HepG2 (cell line): ENCODE results near the gene DAB1. TPM values are rescaled to one million over a fixed set of nuclear protein-coding genes. Genes with fewer than 3 reads are reported as not detected.

Experiments used
- BHLHE40 ChIP-seq: IDR thresholded peaks from 2 replicates; pipeline ENCODE4 v1.6.1; 2011; ENCODE audit warnings: low read length, improper control_type of control experiment
- CC2D1A ChIP-seq: sonication (generic); formaldehyde crosslinking; IDR thresholded peaks from 2 replicates; pipeline ENCODE4 v1.8.1; 2023; ENCODE audit warnings: mild to moderate bottlenecking, missing genetic modification reagents
- HMG20A ChIP-seq: IDR thresholded peaks from 2 replicates; pipeline ENCODE4 v1.6.1; 2016; ENCODE audit warnings: borderline replicate concordance
- MATR3 ChIP-seq: sonication (generic); formaldehyde crosslinking; IDR thresholded peaks from 2 replicates; pipeline ENCODE4 v1.4.0; 2020; ENCODE audit warnings: missing genetic modification reagents
- MED13 ChIP-seq: sonication (generic); formaldehyde crosslinking; IDR thresholded peaks from 2 replicates; pipeline ENCODE4 v1.5.0; 2020; ENCODE audit warnings: missing genetic modification reagents
- RFX3 ChIP-seq: IDR thresholded peaks from 2 replicates; pipeline ENCODE4 v1.6.1; 2016; ENCODE audit warnings: missing biosample characterization, missing genetic modification reagents
- RXRA ChIP-seq: sonication (generic); formaldehyde crosslinking; IDR thresholded peaks from 2 replicates; pipeline ENCODE4 v1.5.1; 2020; ENCODE audit warnings: missing genetic modification reagents
- SIX1 ChIP-seq: sonication (generic); formaldehyde crosslinking; IDR thresholded peaks from 2 replicates; pipeline ENCODE4 v1.4.0; 2020; ENCODE audit warnings: missing genetic modification reagents, borderline replicate concordance
- SKI ChIP-seq: fragments of 450-650 bp; IDR thresholded peaks from one replicate; pipeline ENCODE4 v1.6.1; 2018; ENCODE audit warnings: mild to moderate bottlenecking; ENCODE audit not compliant: partially characterized antibody
- SOX5 ChIP-seq: IDR thresholded peaks from 2 replicates; pipeline ENCODE4 v1.6.1; 2016; ENCODE audit warnings: borderline replicate concordance
- ZBTB3 ChIP-seq: sonication (generic); formaldehyde crosslinking; IDR thresholded peaks from 2 replicates; pipeline ENCODE4 v1.4.0; 2020; ENCODE audit warnings: low read depth, mild to moderate bottlenecking, moderate library complexity, missing genetic modification reagents, borderline replicate concordance
- ZBTB34 ChIP-seq: sonication (generic); formaldehyde crosslinking; IDR thresholded peaks from 2 replicates; pipeline ENCODE4 v1.8.0; 2022; ENCODE audit warnings: mild to moderate bottlenecking, missing genetic modification reagents
- ZNF20 ChIP-seq: sonication (generic); formaldehyde crosslinking; IDR thresholded peaks from 2 replicates; pipeline ENCODE4 v1.4.0; 2020; ENCODE audit warnings: mild to moderate bottlenecking, moderate library complexity, missing genetic modification reagents
- ZNF264 ChIP-seq: sonication (generic); formaldehyde crosslinking; IDR thresholded peaks from 2 replicates; pipeline ENCODE4 v1.4.0; 2020; ENCODE audit warnings: missing genetic modification reagents
- ZNF274 ChIP-seq: sonication (generic); formaldehyde crosslinking; IDR thresholded peaks from 2 replicates; pipeline ENCODE4 v1.5.1; 2020; ENCODE audit warnings: mild to moderate bottlenecking, missing genetic modification reagents
- ZNF674 ChIP-seq: sonication (generic); formaldehyde crosslinking; IDR thresholded peaks from 2 replicates; pipeline ENCODE4 v1.5.0; 2020; ENCODE audit warnings: low read depth, mild to moderate bottlenecking, missing genetic modification reagents
- polyA plus RNA-seq, 8 experiments: library from polyadenylated mRNA; depleted of rRNA in 3 of 8; stranded (reverse) in 7 of 8; unstranded in 1 of 8; fragments of >200 nt; fragmentation: Illumina TruSeq in 4 of 8; extraction: Trizol in 4 of 8; gene quantifications; 2 replicates each; pipeline versions ENCODE4 v1.2.1 to v1.2.3, GENCODE V29; 2011 to 2016; ENCODE audit warnings: low read depth in 4 of 8, missing spikeins in 1 of 8, mixed read lengths in 1 of 8; ENCODE audit not compliant: insufficient read depth in 1 of 8
- total RNA-seq, 5 experiments: library from RNA; depleted of rRNA; stranded (reverse); fragments of >200 nt; fragmentation: Illumina TruSeq; extraction: Trizol; gene quantifications; 2 replicates each; pipeline ENCODE4 v1.2.3, GENCODE V29; 2016; ENCODE audit warnings: low read depth in 1 of 5
- TF ChIP-seq, protein P1 (sequence below): sonication (generic); formaldehyde crosslinking; IDR thresholded peaks from 2 replicates; pipeline ENCODE4 v1.4.0; 2020; ENCODE audit warnings: missing genetic modification reagents
- TF ChIP-seq, protein P2 (sequence below): sonication (generic); formaldehyde crosslinking; IDR thresholded peaks from 2 replicates; pipeline ENCODE4 v1.4.0; 2020; ENCODE audit warnings: mild to moderate bottlenecking, missing genetic modification reagents
- TF ChIP-seq, protein P3 (sequence below): sonication (generic); formaldehyde crosslinking; IDR thresholded peaks from 2 replicates; pipeline ENCODE4 v1.4.0; 2020; ENCODE audit warnings: missing genetic modification reagents, borderline replicate concordance
- TF ChIP-seq, protein P4 (sequence below): conservative IDR thresholded peaks from 2 replicates; pipeline ENCODE4 v1.6.1; 2018; ENCODE audit warnings: missing genetic modification reagents

DAB1 gene
- total and polyA plus RNA-seq, 2 of the 13 experiments (the other 11 are each of a cell fraction or from before 2014, with no cell fraction given) = 0.04 to 0.13 TPM

DNA sequence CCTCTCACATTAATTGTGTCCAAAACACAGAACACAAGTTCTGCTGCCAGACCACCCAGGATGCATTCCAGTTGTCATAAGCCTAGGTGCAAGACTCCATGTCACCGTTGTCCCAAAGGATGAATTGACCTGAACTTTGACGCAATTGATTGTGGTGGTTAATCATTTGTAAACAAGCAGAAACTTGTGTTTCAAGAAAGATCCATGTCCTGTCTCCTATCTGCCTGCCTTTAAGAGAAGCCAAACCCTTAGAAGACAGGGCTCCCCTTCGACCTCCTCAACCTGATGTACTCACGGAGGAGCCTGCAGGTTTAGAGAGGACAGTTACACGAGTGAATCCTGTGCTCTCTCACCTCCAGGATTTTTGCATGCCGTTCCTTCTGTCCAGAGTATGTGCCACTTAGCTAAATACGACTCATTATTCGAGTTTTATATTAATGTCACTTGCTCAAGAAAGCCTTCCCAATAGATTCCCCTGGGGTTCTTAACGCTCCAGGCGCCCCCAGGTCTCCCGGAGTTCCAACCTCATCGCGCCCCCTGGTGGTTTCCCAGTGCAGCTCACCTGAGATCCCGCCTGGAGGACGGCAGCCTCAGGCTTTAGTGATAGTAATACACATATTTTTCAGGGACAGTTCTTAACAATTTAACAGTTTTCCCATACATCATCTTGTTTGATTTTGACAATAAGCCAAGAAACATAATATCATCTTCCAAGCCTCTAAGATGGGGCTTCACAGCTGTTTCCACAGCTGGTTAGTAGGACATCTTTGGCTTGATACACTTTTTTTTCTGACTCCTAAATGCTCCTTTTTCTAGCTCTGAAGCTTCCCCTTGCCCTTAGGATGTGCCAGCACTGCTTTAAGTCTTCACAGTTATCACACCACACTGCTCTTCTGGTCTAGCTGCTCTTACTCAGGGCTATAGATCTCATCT lies 455.7 kb downstream of the DAB1 start (continued):
- TF ChIP-seq CC2D1A = no peak
- no peak for TF ChIP-seq RFX3 (CRISPR knock-in tag)
- TF ChIP-seq ZBTB34 (CRISPR knock-in tag) = no peak
- TF ChIP-seq HMG20A = peak; percentile 38; the same call in 1 of the 2 replicates
- TF ChIP-seq, protein P1, sequence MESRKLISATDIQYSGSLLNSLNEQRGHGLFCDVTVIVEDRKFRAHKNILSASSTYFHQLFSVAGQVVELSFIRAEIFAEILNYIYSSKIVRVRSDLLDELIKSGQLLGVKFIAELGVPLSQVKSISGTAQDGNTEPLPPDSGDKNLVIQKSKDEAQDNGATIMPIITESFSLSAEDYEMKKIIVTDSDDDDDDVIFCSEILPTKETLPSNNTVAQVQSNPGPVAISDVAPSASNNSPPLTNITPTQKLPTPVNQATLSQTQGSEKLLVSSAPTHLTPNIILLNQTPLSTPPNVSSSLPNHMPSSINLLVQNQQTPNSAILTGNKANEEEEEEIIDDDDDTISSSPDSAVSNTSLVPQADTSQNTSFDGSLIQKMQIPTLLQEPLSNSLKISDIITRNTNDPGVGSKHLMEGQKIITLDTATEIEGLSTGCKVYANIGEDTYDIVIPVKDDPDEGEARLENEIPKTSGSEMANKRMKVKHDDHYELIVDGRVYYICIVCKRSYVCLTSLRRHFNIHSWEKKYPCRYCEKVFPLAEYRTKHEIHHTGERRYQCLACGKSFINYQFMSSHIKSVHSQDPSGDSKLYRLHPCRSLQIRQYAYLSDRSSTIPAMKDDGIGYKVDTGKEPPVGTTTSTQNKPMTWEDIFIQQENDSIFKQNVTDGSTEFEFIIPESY (CRISPR knock-in tag) = peak; percentile 88
- TF ChIP-seq BHLHE40 = no peak
- TF ChIP-seq ZNF274 (CRISPR knock-in tag) = no peak
- no peak for TF ChIP-seq ZBTB3 (CRISPR knock-in tag)
- no peak for TF ChIP-seq ZNF264 (CRISPR knock-in tag)
- no peak for TF ChIP-seq RXRA (CRISPR knock-in tag)
- TF ChIP-seq ZNF674 (CRISPR knock-in tag) = no peak
- TF ChIP-seq, protein P2, sequence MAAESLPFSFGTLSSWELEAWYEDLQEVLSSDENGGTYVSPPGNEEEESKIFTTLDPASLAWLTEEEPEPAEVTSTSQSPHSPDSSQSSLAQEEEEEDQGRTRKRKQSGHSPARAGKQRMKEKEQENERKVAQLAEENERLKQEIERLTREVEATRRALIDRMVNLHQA = no peak
- TF ChIP-seq SIX1 (CRISPR knock-in tag) = no peak
- TF ChIP-seq SKI = no peak
- TF ChIP-seq, protein P3, sequence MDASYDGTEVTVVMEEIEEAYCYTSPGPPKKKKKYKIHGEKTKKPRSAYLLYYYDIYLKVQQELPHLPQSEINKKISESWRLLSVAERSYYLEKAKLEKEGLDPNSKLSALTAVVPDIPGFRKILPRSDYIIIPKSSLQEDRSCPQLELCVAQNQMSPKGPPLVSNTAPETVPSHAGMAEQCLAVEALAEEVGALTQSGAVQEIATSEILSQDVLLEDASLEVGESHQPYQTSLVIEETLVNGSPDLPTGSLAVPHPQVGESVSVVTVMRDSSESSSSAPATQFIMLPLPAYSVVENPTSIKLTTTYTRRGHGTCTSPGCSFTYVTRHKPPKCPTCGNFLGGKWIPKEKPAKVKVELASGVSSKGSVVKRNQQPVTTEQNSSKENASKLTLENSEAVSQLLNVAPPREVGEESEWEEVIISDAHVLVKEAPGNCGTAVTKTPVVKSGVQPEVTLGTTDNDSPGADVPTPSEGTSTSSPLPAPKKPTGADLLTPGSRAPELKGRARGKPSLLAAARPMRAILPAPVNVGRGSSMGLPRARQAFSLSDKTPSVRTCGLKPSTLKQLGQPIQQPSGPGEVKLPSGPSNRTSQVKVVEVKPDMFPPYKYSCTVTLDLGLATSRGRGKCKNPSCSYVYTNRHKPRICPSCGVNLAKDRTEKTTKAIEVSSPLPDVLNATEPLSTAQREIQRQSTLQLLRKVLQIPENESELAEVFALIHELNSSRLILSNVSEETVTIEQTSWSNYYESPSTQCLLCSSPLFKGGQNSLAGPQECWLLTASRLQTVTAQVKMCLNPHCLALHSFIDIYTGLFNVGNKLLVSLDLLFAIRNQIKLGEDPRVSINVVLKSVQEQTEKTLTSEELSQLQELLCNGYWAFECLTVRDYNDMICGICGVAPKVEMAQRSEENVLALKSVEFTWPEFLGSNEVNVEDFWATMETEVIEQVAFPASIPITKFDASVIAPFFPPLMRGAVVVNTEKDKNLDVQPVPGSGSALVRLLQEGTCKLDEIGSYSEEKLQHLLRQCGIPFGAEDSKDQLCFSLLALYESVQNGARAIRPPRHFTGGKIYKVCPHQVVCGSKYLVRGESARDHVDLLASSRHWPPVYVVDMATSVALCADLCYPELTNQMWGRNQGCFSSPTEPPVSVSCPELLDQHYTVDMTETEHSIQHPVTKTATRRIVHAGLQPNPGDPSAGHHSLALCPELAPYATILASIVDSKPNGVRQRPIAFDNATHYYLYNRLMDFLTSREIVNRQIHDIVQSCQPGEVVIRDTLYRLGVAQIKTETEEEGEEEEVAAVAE (CRISPR knock-in tag) = no peak
- peak; percentile 20; the same call in 1 of the 2 replicates for TF ChIP-seq SOX5
- TF ChIP-seq, protein P4, sequence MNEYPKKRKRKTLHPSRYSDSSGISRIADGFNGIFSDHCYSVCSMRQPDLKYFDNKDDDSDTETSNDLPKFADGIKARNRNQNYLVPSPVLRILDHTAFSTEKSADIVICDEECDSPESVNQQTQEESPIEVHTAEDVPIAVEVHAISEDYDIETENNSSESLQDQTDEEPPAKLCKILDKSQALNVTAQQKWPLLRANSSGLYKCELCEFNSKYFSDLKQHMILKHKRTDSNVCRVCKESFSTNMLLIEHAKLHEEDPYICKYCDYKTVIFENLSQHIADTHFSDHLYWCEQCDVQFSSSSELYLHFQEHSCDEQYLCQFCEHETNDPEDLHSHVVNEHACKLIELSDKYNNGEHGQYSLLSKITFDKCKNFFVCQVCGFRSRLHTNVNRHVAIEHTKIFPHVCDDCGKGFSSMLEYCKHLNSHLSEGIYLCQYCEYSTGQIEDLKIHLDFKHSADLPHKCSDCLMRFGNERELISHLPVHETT (CRISPR knock-in tag) = no peak
- no peak for TF ChIP-seq ZNF20
- no peak for TF ChIP-seq MED13 (CRISPR knock-in tag)
- TF ChIP-seq MATR3 (CRISPR knock-in tag) = no peak
